Spinal cord (tissue), 10 donors: Measurements from ENCODE around the gene C5orf47. TPM values are rescaled to one million over a fixed set of nuclear protein-coding genes. Genes with fewer than 3 reads are reported as not detected.

Experiments
- DNase-seq, 6 donors: peaks; one replicate each; pipeline versions ENCODE4 v3.0.0 to v3.0.0-alpha.2; 2013 to 2015; ENCODE audit warnings: low spot score in 6 of 6, low read depth in 4 of 6
- H3K27ac ChIP-seq: one replicate; pipeline ENCODE4 v1.5.1; 2013; ENCODE audit warnings: low read depth, low read length, control low read depth
- H3K27me3 ChIP-seq: one replicate; pipeline ENCODE4 v1.6.1; 2013; ENCODE audit warnings: low read length; ENCODE audit not compliant: control insufficient read depth, insufficient read depth
- H3K36me3 ChIP-seq: one replicate; pipeline ENCODE4 v1.6.1; 2013; ENCODE audit warnings: low read length; ENCODE audit not compliant: control insufficient read depth, insufficient read depth
- H3K4me1 ChIP-seq: one replicate; pipeline ENCODE4 v1.6.1; 2013; ENCODE audit warnings: low read length; ENCODE audit not compliant: control insufficient read depth, insufficient read depth
- H3K4me3 ChIP-seq: one replicate; pipeline ENCODE4 v1.5.1; 2013; ENCODE audit warnings: low read depth, low read length, control low read depth
- H3K9me3 ChIP-seq: one replicate; pipeline ENCODE4 v1.6.1; 2013; ENCODE audit warnings: low read length; ENCODE audit not compliant: control insufficient read depth, insufficient read depth
- WGBS: methylation state at CpG from one replicate; pipeline ENCODE4 v1.1.5; 2013; ENCODE audit warnings: missing lambda C conversion rate; ENCODE audit not compliant: insufficient coverage; 5-methylcytosine and 5-hydroxymethylcytosine counted together
- long read RNA-seq, 4 donors: transcript quantifications; one replicate each; lab custom pipeline, GENCODE V29; 2026
- polyA plus RNA-seq, 2 donors: library from polyadenylated mRNA; unstranded; fragments of 120-200 nt; gene quantifications; one replicate each; pipeline ENCODE4 v1.2.1, GENCODE V29; 2013; ENCODE audit not compliant: insufficient read length in 2 of 2
- total RNA-seq, 2 donors: library from RNA; depleted of rRNA in 1 of 2; stranded (reverse); fragments of 120-200 nt in 1 of 2; fragments of >200 nt in 1 of 2; gene quantifications; one replicate each; pipeline versions ENCODE4 v1.2.3 to v1.2.4, GENCODE V29; 2013 to 2014
- donor health status: healthy.

Gene C5orf47, protein sequence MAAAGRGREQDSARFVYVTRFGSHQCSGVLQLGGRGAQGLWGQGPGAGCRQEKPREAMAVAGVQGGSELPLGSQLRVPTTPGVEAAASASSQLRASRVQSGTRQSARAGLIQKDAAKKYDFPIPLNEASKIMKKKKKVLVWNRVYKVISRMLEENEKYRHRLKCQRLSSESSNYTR
- under 1 TPM in 1 of 2 donors, not detected in 1; 0.20 TPM for total RNA-seq
- polyA plus RNA-seq = under 1 TPM; 0.21 to 0.23 TPM
- long read RNA-seq, donor 1 = 0 reads
- long read RNA-seq, donor 2 = 0 reads
- long read RNA-seq, donor 3 = 0 reads
- long read RNA-seq, donor 4 = 0 reads

- no peak for DNase-seq
- H3K9me3 ChIP-seq = no peaks in the 10 kb centered on the region
- H3K36me3 ChIP-seq = no peaks in the 10 kb centered on the region
- H3K27ac ChIP-seq = no peak within 1 kb of the TSS
- WGBS = 98% methylated on average over 38 of the region's 51 CpGs
- no peak within 1 kb of the TSS for H3K4me3 ChIP-seq
- no peaks in the 10 kb centered on the region for H3K4me1 ChIP-seq
- no peaks in the 10 kb centered on the region for H3K27me3 ChIP-seq
Measured at GRCh38 chr5:173988554-173989431, at the start of gene C5orf47. Gene C5orf47 (plus strand): TSS chr5:173989170. CDS start chr5:173989264, 94 bp downstream.

GRCh38 chr5:173940269-173940668 is 48.7 kb upstream of the C5orf47 start:
- no peak overlapping the region for H3K4me3 ChIP-seq
- no peaks in the 10 kb centered on the region for H3K27me3 ChIP-seq
- H3K4me1 ChIP-seq = peaks cover 4% of the 10 kb centered on the region
- WGBS = no CpG with 5 or more reads among the region's 2 CpGs
- no peaks in the 10 kb centered on the region for H3K36me3 ChIP-seq
- H3K27ac ChIP-seq = no peak overlapping the region
- no peak for DNase-seq
- H3K9me3 ChIP-seq = no peaks in the 10 kb centered on the region

DNA sequence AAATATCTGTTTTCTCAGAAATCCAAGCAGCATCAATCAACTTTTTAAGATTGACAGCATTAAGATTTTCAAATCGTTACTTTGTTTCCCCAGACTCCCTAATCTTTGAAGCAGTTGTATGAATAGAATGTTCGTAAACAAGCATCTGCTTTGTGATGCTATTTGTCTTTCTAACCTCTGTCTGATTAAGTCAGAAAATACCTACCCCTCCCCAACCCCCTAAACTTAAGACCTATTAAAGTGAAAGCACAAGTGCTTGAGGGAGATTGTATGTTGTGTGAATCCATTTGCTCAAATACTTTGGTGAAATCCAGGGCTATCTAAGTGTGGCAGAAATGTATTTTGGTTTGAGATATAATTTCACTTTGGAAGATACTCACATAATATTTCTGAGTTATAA is 47.9 kb upstream of the C5orf47 start:
- no CpG with 5 or more reads among the region's 2 CpGs for WGBS
- Histone ChIP-seq H3K4me1 (peaks cover 4% of the 10 kb centered on the region), H3K9me3 (no peaks in the 10 kb centered on the region), H3K4me3 (no peak overlapping the region), H3K27ac (no peak overlapping the region), H3K36me3 (no peaks in the 10 kb centered on the region), H3K27me3 (no peaks in the 10 kb centered on the region)
- DNase-seq = no peak

- H3K27ac ChIP-seq = no peak overlapping the region
- no peaks in the 10 kb centered on the region for H3K27me3 ChIP-seq
- H3K4me3 ChIP-seq = no peak overlapping the region
- DNase-seq = no peak
- no peaks in the 10 kb centered on the region for H3K36me3 ChIP-seq
- H3K9me3 ChIP-seq = no peaks in the 10 kb centered on the region
- 75% methylated on average over 8 of the region's 9 CpGs for WGBS
- peaks cover 4% of the 10 kb centered on the region for H3K4me1 ChIP-seq
Measured at GRCh38 chr5:173941758-173942401, 47.1 kb upstream of the C5orf47 start.

GRCh38 chr5:173944511-173944910 is 44.5 kb upstream of the C5orf47 start:
- H3K36me3 ChIP-seq = peaks cover 2% of the 10 kb centered on the region
- H3K27ac ChIP-seq = no peak overlapping the region
- no peak overlapping the region for H3K4me3 ChIP-seq
- no peaks in the 10 kb centered on the region for H3K27me3 ChIP-seq
- DNase-seq = no peak
- no peaks in the 10 kb centered on the region for H3K9me3 ChIP-seq
- peaks cover 4% of the 10 kb centered on the region for H3K4me1 ChIP-seq
- no CpG with 5 or more reads among the region's 2 CpGs for WGBS

DNA sequence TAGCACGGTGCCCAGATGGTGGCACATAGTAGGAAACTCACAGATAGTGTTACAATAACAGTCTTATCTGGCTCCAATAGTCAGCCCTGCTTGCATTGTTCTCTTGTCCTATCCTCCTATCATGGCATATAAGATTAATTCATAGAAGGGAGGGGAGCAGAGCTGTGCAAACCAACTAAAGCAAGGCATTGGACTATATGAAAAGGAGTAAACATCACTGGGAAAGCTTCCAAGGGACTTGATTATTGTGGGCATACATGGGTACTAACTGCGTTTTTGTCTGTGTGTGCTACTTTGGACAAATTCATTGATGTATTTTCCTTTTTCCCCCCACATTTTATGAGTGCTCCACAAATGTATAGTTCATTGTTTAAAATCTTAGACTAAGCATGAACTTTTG is 43.8 kb upstream of the C5orf47 start:
- WGBS = no CpG with 5 or more reads among the region's 2 CpGs
- Histone ChIP-seq H3K4me1 (peaks cover 4% of the 10 kb centered on the region), H3K36me3 (peaks cover 2% of the 10 kb centered on the region), H3K27me3 (no peaks in the 10 kb centered on the region), H3K4me3 (no peak overlapping the region), H3K27ac (no peak overlapping the region), H3K9me3 (no peaks in the 10 kb centered on the region)
- DNase-seq = no peak

DNA sequence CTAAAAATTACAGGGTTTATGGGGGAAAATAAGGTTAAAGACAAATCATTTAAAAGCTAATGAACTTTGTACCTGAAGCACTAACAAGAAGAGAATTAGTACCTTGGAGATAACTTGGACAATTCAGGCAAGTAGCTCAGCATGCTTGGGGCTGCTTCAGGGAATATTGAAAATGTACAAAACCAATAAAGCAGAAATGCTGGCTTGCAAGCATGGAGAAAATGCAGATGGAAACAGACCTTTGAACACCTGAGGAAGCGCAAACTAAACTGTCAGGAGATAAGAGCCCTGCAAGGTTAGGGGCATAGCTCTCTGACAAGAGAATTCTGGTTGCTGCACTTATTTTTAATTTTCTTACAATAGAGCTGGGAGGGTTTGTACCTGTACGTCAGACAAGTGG is 42.6 kb upstream of the C5orf47 start:
- Histone ChIP-seq H3K36me3 (peaks cover 7% of the 10 kb centered on the region), H3K4me3 (no peak overlapping the region), H3K9me3 (no peaks in the 10 kb centered on the region), H3K27me3 (no peaks in the 10 kb centered on the region), H3K27ac (no peak overlapping the region), H3K4me1 (peaks cover 4% of the 10 kb centered on the region)
- DNase-seq = no peak
- 100% methylated on average over 1 of the region's 2 CpGs for WGBS

DNA sequence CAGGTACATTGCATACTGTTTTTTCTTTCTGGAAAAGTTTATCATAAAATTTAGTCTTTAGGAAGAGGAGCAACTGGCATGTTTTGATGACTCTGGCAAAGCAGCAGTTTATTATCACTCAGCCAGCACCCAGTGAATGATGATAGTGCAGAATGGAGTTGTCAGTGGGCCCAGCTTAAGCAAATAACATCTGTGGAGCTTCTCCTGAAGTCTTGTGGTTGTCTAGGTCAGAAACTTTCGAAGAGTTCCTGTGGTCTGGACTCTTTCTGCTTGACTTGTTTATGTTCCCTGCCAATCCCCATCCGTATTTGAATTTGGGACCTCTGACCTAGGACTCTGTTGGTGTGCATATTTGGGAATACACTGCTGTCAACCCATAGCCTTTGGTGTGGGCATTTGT is 38.1 kb upstream of the C5orf47 start:
- Histone ChIP-seq H3K27me3 (no peaks in the 10 kb centered on the region), H3K9me3 (no peaks in the 10 kb centered on the region), H3K36me3 (peaks cover 24% of the 10 kb centered on the region), H3K4me1 (peaks cover 4% of the 10 kb centered on the region), H3K4me3 (no peak overlapping the region), H3K27ac (no peak overlapping the region)
- no peak for DNase-seq
- 86% methylated on average over 2 of the region's 2 CpGs for WGBS

DNA sequence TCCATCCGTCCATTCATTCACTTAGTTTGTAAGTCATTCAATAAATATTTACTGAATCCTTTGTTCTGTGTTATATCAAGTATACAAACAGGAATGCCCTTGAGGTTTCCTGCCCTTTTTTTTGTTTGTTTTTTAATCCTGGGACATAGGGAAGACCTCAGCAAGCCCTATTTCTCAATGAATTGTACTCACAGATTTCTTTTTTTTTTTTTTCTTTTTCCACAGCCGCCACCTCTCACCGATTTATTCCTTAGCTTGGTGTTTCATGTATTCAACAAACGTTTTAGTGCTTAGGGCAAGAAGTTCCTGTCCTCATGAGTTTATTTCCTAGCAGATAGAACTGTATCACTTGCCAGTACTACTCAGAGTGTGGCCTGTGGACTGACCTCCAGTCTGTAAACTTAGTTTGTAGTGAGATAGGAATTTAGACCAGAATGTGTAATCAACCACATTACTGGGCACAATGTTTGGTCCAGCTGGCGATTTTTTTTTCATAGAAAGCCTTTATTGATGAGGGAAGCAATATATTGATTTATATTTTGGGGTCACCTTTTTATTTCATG is 35.4 kb upstream of the C5orf47 start:
- Histone ChIP-seq H3K9me3 (no peaks in the 10 kb centered on the region), H3K4me3 (no peak overlapping the region), H3K4me1 (peaks cover 4% of the 10 kb centered on the region), H3K27me3 (no peaks in the 10 kb centered on the region), H3K36me3 (peaks cover 24% of the 10 kb centered on the region), H3K27ac (no peak overlapping the region)
- 33% methylated on average over 1 of the region's 5 CpGs for WGBS
- DNase-seq = no peak
